Measurements from ENCODE around the gene CREB5. TPM values are rescaled to one million over a fixed set of nuclear protein-coding genes. Genes with fewer than 3 reads are reported as not detected.

CREB5 gene
- total RNA-seq, 1 experiment from 2014 or later = 1.3 TPM

- Mint-ChIP-seq H3K9me3 (no peaks in the 10 kb centered on the region), H3K4me1 (peaks cover 4% of the 10 kb centered on the region), H3K36me3 (no peaks in the 10 kb centered on the region), H3K27me3 (ENCODE audit: low read depth) (no peaks in the 10 kb centered on the region), H3K27ac (no peak overlapping the region), H3K4me3 (no peak overlapping the region)
- ATAC-seq = no peak
- ChIA-PET CTCF (interaction anchor here (0.7 kb wide), 1 partner anchor 557 kb away, joined by 3 read pairs; no protein-coding TSS in a partner anchor), POLR2A (no interaction called here)
- TF ChIP-seq JUN (CRISPR knock-in tag; IDR thresholded peaks at IDR 0.05) (no peak), PRDM15 (CRISPR knock-in tag; IDR thresholded peaks at IDR 0.05) (no peak), RELA (CRISPR knock-in tag; IDR thresholded peaks at IDR 0.05; ENCODE audit: borderline replicate concordance) (no peak), USF2 (CRISPR knock-in tag; IDR thresholded peaks at IDR 0.05) (no peak)
- DNase-seq (ENCODE audit: low spot score) = no peak
Measured at GRCh38 chr7:28498636-28499035, 86.3 kb downstream of the CREB5 start.

- ATAC-seq (no peak), DNase-seq (ENCODE audit: low spot score) (no peak)
- CTCF ChIA-PET = no interaction called here
- no peak overlapping the region for H3K4me3 Mint-ChIP-seq
- H3K27ac Mint-ChIP-seq = no peak overlapping the region
- no peaks in the 10 kb centered on the region for H3K27me3 Mint-ChIP-seq (ENCODE audit: low read depth)
- no peaks in the 10 kb centered on the region for H3K4me1 Mint-ChIP-seq
- POLR2A ChIA-PET = no interaction called here
- no peaks in the 10 kb centered on the region for H3K9me3 Mint-ChIP-seq
- TF ChIP-seq ZNF396 (CRISPR knock-in tag; IDR thresholded peaks at IDR 0.05; ENCODE audit: borderline replicate concordance) (no peak), JUN (CRISPR knock-in tag; IDR thresholded peaks at IDR 0.05) (no peak), ATF3 (CRISPR knock-in tag; conservative IDR thresholded peaks at IDR 0.05) (no peak), E2F5 (CRISPR knock-in tag; IDR thresholded peaks at IDR 0.05) (no peak), ZNF232 (CRISPR knock-in tag; IDR thresholded peaks at IDR 0.05) (no peak), ELF4 (CRISPR knock-in tag; IDR thresholded peaks at IDR 0.05; ENCODE audit: low read depth) (no peak), RELA (CRISPR knock-in tag; IDR thresholded peaks at IDR 0.05; ENCODE audit: borderline replicate concordance) (no peak), CREM (CRISPR knock-in tag; IDR thresholded peaks at IDR 0.05) (no peak), MLX (CRISPR knock-in tag; IDR thresholded peaks at IDR 0.05) (no peak), FOXK1 (CRISPR knock-in tag; IDR thresholded peaks at IDR 0.05) (no peak), ZSCAN18 (CRISPR knock-in tag; IDR thresholded peaks at IDR 0.05) (no peak)
- no peaks in the 10 kb centered on the region for H3K36me3 Mint-ChIP-seq
Measured at GRCh38 chr7:28500138-28500537, 87.8 kb downstream of the CREB5 start.

GRCh38 chr7:28502408-28502807, 90.1 kb downstream of the CREB5 start:
- Mint-ChIP-seq H3K4me3 (no peak overlapping the region), H3K27ac (no peak overlapping the region), H3K9me3 (no peaks in the 10 kb centered on the region), H3K36me3 (no peaks in the 10 kb centered on the region), H3K27me3 (ENCODE audit: low read depth) (no peaks in the 10 kb centered on the region), H3K4me1 (no peaks in the 10 kb centered on the region)
- ATAC-seq (no peak), DNase-seq (ENCODE audit: low spot score) (no peak)
- POLR2A ChIA-PET = no interaction called here
- CTCF ChIA-PET = no interaction called here
- TF ChIP-seq ZNF121 (CRISPR knock-in tag; IDR thresholded peaks at IDR 0.05) (no peak), ZNF512 (CRISPR knock-in tag; IDR thresholded peaks at IDR 0.05; ENCODE audit: borderline replicate concordance) (no peak), CTCF (IDR thresholded peaks at IDR 0.05) (no peak), E2F5 (CRISPR knock-in tag; IDR thresholded peaks at IDR 0.05) (no peak), HMGA2 (CRISPR knock-in tag; IDR thresholded peaks at IDR 0.05) (no peak), CBFB (CRISPR knock-in tag; IDR thresholded peaks at IDR 0.05; ENCODE audit: low read depth) (no peak), MYBL2 (CRISPR knock-in tag; IDR thresholded peaks at IDR 0.05) (no peak)
